ENCODE measurements around the gene CLP1.

CLP1 gene

GRCh38 chr11:57641011-57641807, 16.4 kb upstream of the CLP1 start:
- DNase-seq (ENCODE audit: low spot score) = peak; percentile 46

- no peak for DNase-seq (ENCODE audit: low spot score)
Measured at GRCh38 chr11:57643802-57644201, 13.8 kb upstream of the CLP1 start.

- DNase-seq (ENCODE audit: low spot score) = peak; percentile 93
Measured at GRCh38 chr11:57644748-57645688, 12.5 kb upstream of the CLP1 start.

GRCh38 chr11:57645689-57646085, 11.9 kb upstream of the CLP1 start:
- DNase-seq (ENCODE audit: low spot score) = no peak

- no peak for DNase-seq (ENCODE audit: low spot score)
Measured at GRCh38 chr11:57646194-57646798, 11.3 kb upstream of the CLP1 start.

GRCh38 chr11:57646799-57647303, 10.7 kb upstream of the CLP1 start:
- DNase-seq (ENCODE audit: low spot score) = no peak

GRCh38 chr11:57647372-57647771, 10.2 kb upstream of the CLP1 start:
- DNase-seq (ENCODE audit: low spot score) = no peak

- no peak for DNase-seq (ENCODE audit: low spot score)
Measured at GRCh38 chr11:57647960-57648800, 9.4 kb upstream of the CLP1 start.

GRCh38 chr11:57648801-57649735, 8.5 kb upstream of the CLP1 start:
- no peak for DNase-seq (ENCODE audit: low spot score)

GRCh38 chr11:57649826-57650738, 7.5 kb upstream of the CLP1 start, which contains the start of gene YPEL4:
YPEL4 (minus strand) TSS chr11:57649912; CDS start chr11:57647107, 2,805 bp downstream.
- DNase-seq (ENCODE audit: low spot score) = peak; percentile 72

- DNase-seq (ENCODE audit: low spot score) = no peak
Measured at GRCh38 chr11:57650739-57651090, 6.8 kb upstream of the CLP1 start.

GRCh38 chr11:57651408-57651807, 6.2 kb upstream of the CLP1 start:
- DNase-seq (ENCODE audit: low spot score) = no peak

- DNase-seq (ENCODE audit: low spot score) = peak; percentile 29
Measured at GRCh38 chr11:57652230-57652629, 5.3 kb upstream of the CLP1 start.

- no peak for DNase-seq (ENCODE audit: low spot score)
Measured at GRCh38 chr11:57652662-57653061, 4.9 kb upstream of the CLP1 start.

GRCh38 chr11:57653163-57653562, 4.4 kb upstream of the CLP1 start:
- no peak for DNase-seq (ENCODE audit: low spot score)

GRCh38 chr11:57656885-57657193, 723 bp upstream of the CLP1 start:
- DNase-seq (ENCODE audit: low spot score) = no peak

- DNase-seq (ENCODE audit: low spot score) = no peak
Measured at GRCh38 chr11:57658023-57658361, 430 bp downstream of the CLP1 start.

GRCh38 chr11:57659669-57660068, 2.1 kb downstream of the CLP1 start:
- no peak for DNase-seq (ENCODE audit: low spot score)

GRCh38 chr11:57662893-57663292, 5.3 kb downstream of the CLP1 start:
- no peak for DNase-seq (ENCODE audit: low spot score)

GRCh38 chr11:57663975-57664374, 6.4 kb downstream of the CLP1 start:
- DNase-seq (ENCODE audit: low spot score) = no peak

All from CD4-positive, alpha-beta T cell treated with Interleukin-2 at 100 ng/mL for 4 hours (primary cell).